Activated CD8-positive, alpha-beta memory T cell treated with anti-CD3 and anti-CD28 coated beads, Interleukin-2, amount 10 ng/mL, durations not matched to agents 7 days and 5 days (primary cell): ENCODE results near the gene CPXM2. TPM values are rescaled to one million over a fixed set of nuclear protein-coding genes. Genes with fewer than 3 reads are reported as not detected.
A peak's percentile ranks its signal among the peaks of the same experiment; 100 is the strongest.

ENCODE experiments used
- ATAC-seq: fragments of 150-1000 bp; cut with Tn5 transposase; one replicate; pipeline ENCODE4 v1.10.0; 2021; ENCODE audit warnings: moderate library complexity
- CTCF ChIA-PET: fragments of 350-600 bp; sonication (Branson Sonifier 250); formaldehyde crosslinking; loops from one replicate; lab custom pipeline; 2021; ENCODE audit warnings: antibody characterized with exemption; lab: Charles Lee
- DNase-seq: peaks from one replicate; pipeline ENCODE4 v3.0.0-alpha.2; 2020
- H3K27ac Mint-ChIP-seq: one replicate; pipeline ENCODE4 v1.8.0; 2021; ENCODE audit warnings: mild to moderate bottlenecking, mixed read lengths
- H3K27me3 Mint-ChIP-seq: one replicate; pipeline ENCODE4 v1.8.0; 2021; ENCODE audit warnings: mixed read lengths
- H3K36me3 Mint-ChIP-seq: one replicate; pipeline ENCODE4 v1.8.0; 2021; ENCODE audit warnings: mild to moderate bottlenecking, mixed read lengths
- H3K4me1 Mint-ChIP-seq: one replicate; pipeline ENCODE4 v1.8.0; 2021; ENCODE audit warnings: mixed read lengths
- H3K4me3 Mint-ChIP-seq: one replicate; pipeline ENCODE4 v1.8.0; 2021; ENCODE audit warnings: mild to moderate bottlenecking, moderate library complexity, mixed read lengths
- H3K9me3 Mint-ChIP-seq: one replicate; pipeline ENCODE4 v1.8.0; 2022; ENCODE audit warnings: low read depth, mixed read lengths
- total RNA-seq, 2 experiments: library from RNA; stranded (reverse); gene quantifications; one replicate each; pipeline ENCODE4 v1.2.3, GENCODE V29; 2021

Gene CPXM2
- total RNA-seq, 2 experiments from 2014 or later, result not detected

- Mint-ChIP-seq H3K27ac (no peak overlapping the region), H3K4me1 (no peaks in the 10 kb centered on the region), H3K9me3 (peaks cover 2% of the 10 kb centered on the region), H3K27me3 (peaks cover 9% of the 10 kb centered on the region), H3K36me3 (no peaks in the 10 kb centered on the region), H3K4me3 (no peak overlapping the region)
- no peak for DNase-seq
- ATAC-seq, result no peak
- CTCF ChIA-PET, result no interaction called here
Measured at GRCh38 chr10:123786306-123786705, 105.3 kb downstream of the CPXM2 start.

GRCh38 chr10:123784646-123785045, 107.0 kb downstream of the CPXM2 start:
- H3K9me3 Mint-ChIP-seq, result no peaks in the 10 kb centered on the region
- H3K27ac Mint-ChIP-seq, result no peak overlapping the region
- ATAC-seq, result no peak
- H3K4me1 Mint-ChIP-seq, result no peaks in the 10 kb centered on the region
- DNase-seq, result no peak
- CTCF ChIA-PET, result no interaction called here
- no peaks in the 10 kb centered on the region for H3K36me3 Mint-ChIP-seq
- peaks cover 19% of the 10 kb centered on the region for H3K27me3 Mint-ChIP-seq
- H3K4me3 Mint-ChIP-seq, result no peak overlapping the region

- DNase-seq (no peak), ATAC-seq (no peak)
- CTCF ChIA-PET, result no interaction called here
- Mint-ChIP-seq H3K27ac (no peak overlapping the region), H3K4me3 (no peak overlapping the region), H3K4me1 (no peaks in the 10 kb centered on the region), H3K36me3 (no peaks in the 10 kb centered on the region), H3K9me3 (no peaks in the 10 kb centered on the region), H3K27me3 (peaks cover 20% of the 10 kb centered on the region)
Measured at GRCh38 chr10:123784216-123784615, 107.4 kb downstream of the CPXM2 start.

GRCh38 chr10:123783296-123783695, 108.3 kb downstream of the CPXM2 start:
- Mint-ChIP-seq H3K9me3 (no peaks in the 10 kb centered on the region), H3K27ac (no peak overlapping the region), H3K36me3 (no peaks in the 10 kb centered on the region), H3K4me3 (no peak overlapping the region), H3K4me1 (no peaks in the 10 kb centered on the region), H3K27me3 (peaks cover 20% of the 10 kb centered on the region)
- CTCF ChIA-PET, result no interaction called here
- DNase-seq, result no peak
- no peak for ATAC-seq

GRCh38 chr10:123782549-123782948, 109.1 kb downstream of the CPXM2 start:
- ATAC-seq, result no peak
- Mint-ChIP-seq H3K4me1 (no peaks in the 10 kb centered on the region), H3K27me3 (peaks cover 23% of the 10 kb centered on the region), H3K9me3 (no peaks in the 10 kb centered on the region), H3K27ac (no peak overlapping the region), H3K36me3 (no peaks in the 10 kb centered on the region), H3K4me3 (no peak overlapping the region)
- no peak for DNase-seq
- CTCF ChIA-PET, result no interaction called here

GRCh38 chr10:123781956-123782500, 109.6 kb downstream of the CPXM2 start:
- H3K9me3 Mint-ChIP-seq, result no peaks in the 10 kb centered on the region
- no peak for DNase-seq
- H3K4me1 Mint-ChIP-seq, result no peaks in the 10 kb centered on the region
- CTCF ChIA-PET, result no interaction called here
- no peak overlapping the region for H3K27ac Mint-ChIP-seq
- peaks cover 26% of the 10 kb centered on the region for H3K27me3 Mint-ChIP-seq
- no peak overlapping the region for H3K4me3 Mint-ChIP-seq
- no peaks in the 10 kb centered on the region for H3K36me3 Mint-ChIP-seq
- no peak for ATAC-seq

- Mint-ChIP-seq H3K27ac (no peak overlapping the region), H3K4me3 (no peak overlapping the region), H3K27me3 (peaks cover 33% of the 10 kb centered on the region), H3K4me1 (no peaks in the 10 kb centered on the region), H3K36me3 (no peaks in the 10 kb centered on the region), H3K9me3 (no peaks in the 10 kb centered on the region)
- ATAC-seq, result no peak
- DNase-seq, result no peak
- CTCF ChIA-PET, result no interaction called here
Measured at GRCh38 chr10:123781324-123781900, 110.2 kb downstream of the CPXM2 start.

GRCh38 chr10:123778719-123779517, 112.7 kb downstream of the CPXM2 start:
- H3K4me1 Mint-ChIP-seq, result no peaks in the 10 kb centered on the region
- CTCF ChIA-PET, result no interaction called here
- no peaks in the 10 kb centered on the region for H3K36me3 Mint-ChIP-seq
- H3K9me3 Mint-ChIP-seq, result no peaks in the 10 kb centered on the region
- H3K4me3 Mint-ChIP-seq, result no peak overlapping the region
- H3K27ac Mint-ChIP-seq, result no peak overlapping the region
- ATAC-seq (no peak), DNase-seq (no peak)
- peaks cover 31% of the 10 kb centered on the region for H3K27me3 Mint-ChIP-seq

GRCh38 chr10:123777881-123778280, 113.7 kb downstream of the CPXM2 start:
- Mint-ChIP-seq H3K27ac (no peak overlapping the region), H3K36me3 (peaks cover 4% of the 10 kb centered on the region), H3K4me1 (peaks cover 5% of the 10 kb centered on the region), H3K27me3 (peaks cover 32% of the 10 kb centered on the region), H3K9me3 (peaks cover 8% of the 10 kb centered on the region), H3K4me3 (no peak overlapping the region)
- no peak for DNase-seq
- no peak for ATAC-seq
- CTCF ChIA-PET, result no interaction called here

GRCh38 chr10:123774132-123774742, 117.4 kb downstream of the CPXM2 start:
- Mint-ChIP-seq H3K27me3 (peaks cover 18% of the 10 kb centered on the region), H3K27ac (no peak overlapping the region), H3K36me3 (peaks cover 9% of the 10 kb centered on the region), H3K4me3 (no peak overlapping the region), H3K4me1 (peaks cover 7% of the 10 kb centered on the region), H3K9me3 (peaks cover 20% of the 10 kb centered on the region)
- no peak for ATAC-seq
- no peak for DNase-seq
- CTCF ChIA-PET, result no interaction called here

- Mint-ChIP-seq H3K27me3 (peaks cover 15% of the 10 kb centered on the region), H3K4me1 (peaks cover 7% of the 10 kb centered on the region), H3K36me3 (peaks cover 9% of the 10 kb centered on the region), H3K27ac (peak overlapping the region; percentile 89), H3K9me3 (peaks cover 20% of the 10 kb centered on the region), H3K4me3 (peak overlapping the region; percentile 57)
- CTCF ChIA-PET, result interaction anchor here (0.7 kb wide), 1 partner anchor 415 kb away, joined by 3 read pairs; no protein-coding TSS in a partner anchor
- ATAC-seq, result no peak
- peak; percentile 41 for DNase-seq
Measured at GRCh38 chr10:123772645-123773508, 118.7 kb downstream of the CPXM2 start.

- Mint-ChIP-seq H3K27me3 (peaks cover 16% of the 10 kb centered on the region), H3K36me3 (peaks cover 9% of the 10 kb centered on the region), H3K27ac (peak overlapping the region; percentile 89), H3K4me1 (peaks cover 7% of the 10 kb centered on the region), H3K4me3 (peak overlapping the region; percentile 57), H3K9me3 (peaks cover 20% of the 10 kb centered on the region)
- CTCF ChIA-PET, result no interaction called here
- DNase-seq, result no peak
- ATAC-seq, result no peak
Measured at GRCh38 chr10:123771877-123772644, 119.5 kb downstream of the CPXM2 start.
